K562 (cell line): ENCODE results near the gene GPC3. TPM values are rescaled to one million over a fixed set of nuclear protein-coding genes. Genes with fewer than 3 reads are reported as not detected.

Experiments used
- ATAC-seq: fragments of 200-7000 bp; cut with Tn5 transposase; 3 replicates; pipeline ENCODE4 v1.9.1; 2020; ENCODE audit warnings: moderate library complexity
- BruUV-seq: library from RNA; stranded (reverse); fragments of 400-500 nt; replicated peaks from 2 replicates; lab custom pipeline; 2021; lab: Mats Ljungman, UMichigan
- CTCF ChIA-PET: fragments of 300-600 bp; formaldehyde crosslinking; extraction: SDS; loops from one replicate; lab custom pipeline; 2021; ENCODE audit warnings: low intra/inter-chr PET ratio; lab: Yijun Ruan, JAX
- POLR2A ChIA-PET: fragments of 300-600, 350-650 bp; sonication (Branson Sonifier 250); formaldehyde crosslinking; extraction: SDS; loops from one replicate; lab custom pipeline; 2021; ENCODE audit warnings: antibody characterized with exemption, inconsistent platforms; lab: Yijun Ruan, JAX
- DNase-seq, 4 experiments: peaks; one replicate each; pipeline versions ENCODE4 v3.0.0 to v3.0.0-alpha.2; 2011 to 2018; ENCODE audit warnings: low spot score in 3 of 4, mixed read lengths in 3 of 4; ENCODE audit errors: extremely low read depth in 1 of 4
- FAIRE-seq: peaks from 2 replicates; lab custom pipeline; 2011; peaks lifted over from hg19 to GRCh38; lab: Jason Lieb, UNC
- H2AFZ ChIP-seq: 2 replicates; pipeline ENCODE4 v1.6.0; 2011; ENCODE audit warnings: low read depth, low read length, control low read depth, inconsistent platforms
- H3K27ac ChIP-seq: fragments of 200-600 bp; 3 replicates; pipeline ENCODE4 v1.8.0; 2011; ENCODE audit warnings: low read depth, mild to moderate bottlenecking, control low read depth, inconsistent platforms, low read length, moderate library complexity, mixed read lengths; ENCODE audit errors: extremely low read depth
- H3K27me3 ChIP-seq, 2 experiments: fragments of 300-600 bp in 1 of 2; 2 replicates in 1 of 2; 3 replicates in 1 of 2; pipeline versions ENCODE4 v1.6.0 to v1.8.0; 2011; ENCODE audit warnings: inconsistent platforms in 2 of 2, low read length in 2 of 2, mild to moderate bottlenecking in 1 of 2, mixed read lengths in 1 of 2, moderate library complexity in 1 of 2; ENCODE audit not compliant: control insufficient read depth in 2 of 2, insufficient read depth in 2 of 2
- H3K36me3 ChIP-seq: fragments of 300-600 bp; 3 replicates; pipeline ENCODE4 v1.8.0; 2011; ENCODE audit warnings: mild to moderate bottlenecking, low read length, inconsistent platforms; ENCODE audit not compliant: control insufficient read depth, insufficient read depth
- H3K4me1 ChIP-seq, 2 experiments: fragments of 200-600 bp in 1 of 2; replicated peaks in 1 of 2; 2 replicates in 1 of 2; 3 replicates in 1 of 2; pipeline versions ENCODE4 v1.5.1 to v1.8.0; 2011; ENCODE audit warnings: inconsistent platforms in 2 of 2, low read length in 2 of 2, mild to moderate bottlenecking in 1 of 2, mixed read lengths in 1 of 2, moderate library complexity in 1 of 2; ENCODE audit not compliant: control insufficient read depth in 2 of 2, insufficient read depth in 2 of 2
- H3K4me2 ChIP-seq: 2 replicates; pipeline ENCODE4 v1.6.1; 2011; ENCODE audit warnings: low read length, control low read depth, inconsistent platforms, mixed read lengths; ENCODE audit not compliant: insufficient read depth
- H3K4me3 ChIP-seq: fragments of 200-600 bp; sonication (generic), shearing (Covaris generic); 2 replicates; pipeline ENCODE4 v1.5.1; 2016; ENCODE audit warnings: control low read depth, inconsistent platforms
- H3K79me2 ChIP-seq: fragments of 200-600 bp; 3 replicates; pipeline ENCODE4 v1.8.0; 2011; ENCODE audit warnings: low read length, inconsistent platforms; ENCODE audit not compliant: control insufficient read depth, insufficient read depth
- H3K9ac ChIP-seq, 2 experiments: 2 replicates each; pipeline versions ENCODE4 v1.6.0 to v1.6.1; 2011; ENCODE audit warnings: low read depth in 2 of 2, low read length in 2 of 2, control low read depth in 1 of 2, inconsistent platforms in 1 of 2, mild to moderate bottlenecking in 1 of 2, mixed read lengths in 1 of 2; ENCODE audit not compliant: insufficient read depth in 1 of 2
- H3K9me1 ChIP-seq: one replicate; pipeline ENCODE4 v1.6.0; 2011; ENCODE audit warnings: inconsistent platforms, mild to moderate bottlenecking, low read length, moderate library complexity; ENCODE audit not compliant: control insufficient read depth, insufficient read depth
- H3K9me3 ChIP-seq: replicated peaks from 2 replicates; pipeline ENCODE4 v1.5.1; 2011; ENCODE audit warnings: low read depth, low read length, inconsistent platforms; ENCODE audit not compliant: control insufficient read depth, insufficient read depth
- H4K20me1 ChIP-seq: replicated peaks from 2 replicates; pipeline ENCODE4 v1.6.1; 2011; ENCODE audit warnings: low read length, inconsistent platforms, mixed read lengths; ENCODE audit not compliant: control insufficient read depth, insufficient read depth
- COPS2 ChIP-seq: fragments of 450-650 bp; conservative IDR thresholded peaks from 2 replicates; pipeline ENCODE4 v1.6.1; 2016; ENCODE audit warnings: mild to moderate bottlenecking, moderate library complexity
- ELF2 ChIP-seq: fragments of 250-450 bp; sonication (Bioruptor Pico); IDR thresholded peaks from 2 replicates; pipeline ENCODE4 v1.5.0; 2021; ENCODE audit warnings: mild to moderate bottlenecking
- EWSR1 ChIP-seq: fragments of 450-650 bp; IDR thresholded peaks from 2 replicates; pipeline ENCODE4 v1.6.1; 2018; ENCODE audit warnings: borderline replicate concordance, mild to moderate bottlenecking, low read depth, moderate library complexity; ENCODE audit not compliant: partially characterized antibody
- MCM7 ChIP-seq, 2 experiments: fragments of 450-650 bp; IDR thresholded peaks; 2 replicates each; pipeline ENCODE4 v1.6.1; 2016 to 2018
- OTX1 ChIP-seq: fragments of 450-650 bp; formaldehyde crosslinking; IDR thresholded peaks from 2 replicates; pipeline ENCODE4 v1.4.0; 2022; ENCODE audit warnings: mild to moderate bottlenecking
- ZBTB34 ChIP-seq: fragments of 250-450 bp; sonication (Bioruptor Pico); IDR thresholded peaks from 2 replicates; pipeline ENCODE4 v1.8.0; 2021; ENCODE audit warnings: mild to moderate bottlenecking, moderate library complexity
- ZBTB9 ChIP-seq: fragments of 450-650 bp; formaldehyde crosslinking; IDR thresholded peaks from 2 replicates; pipeline ENCODE4 v1.4.0; 2020; ENCODE audit warnings: mild to moderate bottlenecking, moderate library complexity
- ZNF224 ChIP-seq: sonication (generic); formaldehyde crosslinking; IDR thresholded peaks from 2 replicates; pipeline ENCODE4 v1.8.0; 2022; ENCODE audit warnings: mild to moderate bottlenecking, missing genetic modification reagents
- ZNF263 ChIP-seq: sonication (generic); formaldehyde crosslinking; IDR thresholded peaks from 2 replicates; pipeline ENCODE4 v1.8.0; 2022; ENCODE audit warnings: mild to moderate bottlenecking, missing genetic modification reagents, borderline replicate concordance
- in situ Hi-C: fragments of 300-500 bp; cut with MboI; formaldehyde crosslinking; loops from 4 replicates; pipeline ENCODE4 v1.15.0; 2018; ENCODE audit warnings: inconsistent platforms, mixed read lengths
- intact Hi-C: fragments of 100-400 bp; cut with micrococcal nuclease; formaldehyde crosslinking; loops from 2 replicates; pipeline ENCODE4 v1.14.2; 2022
- polyA plus RNA-seq, 8 experiments: library from polyadenylated mRNA; depleted of rRNA in 4 of 8; stranded (reverse) in 5 of 8; unstranded in 3 of 8; fragments of >200 nt; fragmentation: Nextera tagmentation in 2 of 8; fragmentation: Illumina TruSeq in 1 of 8; extraction: Ambion mirVana in 2 of 8; extraction: Trizol in 1 of 8; gene quantifications; 2 replicates each; pipeline versions ENCODE4 v1.2.1 to v1.2.3, GENCODE V29; 2011 to 2014; ENCODE audit warnings: inconsistent platforms in 1 of 8, missing spikeins in 1 of 8
- total RNA-seq, 7 experiments: library from RNA; depleted of rRNA in 6 of 7; stranded (reverse); fragments of >200 nt in 6 of 7; fragmentation: Illumina TruSeq in 2 of 7; extraction: Trizol in 2 of 7; gene quantifications; 2 replicates each; pipeline versions ENCODE4 v1.2.1 to v1.2.3, GENCODE V29; 2011 to 2021; ENCODE audit warnings: low replicate concordance in 1 of 7
- TF ChIP-seq, protein P1 (sequence below): fragments of 450-650 bp; IDR thresholded peaks from 2 replicates; pipeline ENCODE4 v1.6.1; 2016; ENCODE audit warnings: missing biosample characterization, missing genetic modification characterization
- TF ChIP-seq, protein P2 (sequence below): fragments of 450-650 bp; IDR thresholded peaks from 2 replicates; pipeline ENCODE4 v1.6.1; 2016; ENCODE audit warnings: low read depth

GPC3 gene
- total and polyA plus RNA-seq, 9 of the 15 experiments (the other 6 are each of a cell fraction or from before 2014, with no cell fraction given) = 0.42 TPM; not detected in 8

DNA sequence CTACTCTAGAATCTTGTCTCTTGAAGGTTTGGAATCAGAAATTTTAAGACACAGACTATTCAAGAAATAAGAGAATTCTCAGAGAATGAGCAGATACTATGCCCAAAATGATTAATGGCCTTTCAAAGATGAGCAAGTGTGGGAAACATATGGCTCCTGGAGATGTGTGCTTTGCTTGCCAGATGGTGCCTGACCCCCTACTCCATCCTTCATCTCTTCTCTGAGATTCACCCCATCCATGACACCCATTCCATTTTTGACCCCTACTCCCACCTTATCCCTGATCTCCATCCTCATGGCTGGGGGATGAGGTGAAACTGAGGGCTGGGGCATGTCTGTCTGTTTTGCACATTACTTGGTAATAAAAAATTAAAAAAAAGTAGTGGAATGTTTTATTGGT lies 75.5 kb downstream of the GPC3 start:
- CTCF ChIA-PET = no interaction called here
- no peak for FAIRE-seq
- in situ Hi-C loops = no loop called here
- TF ChIP-seq COPS2 (no peak), ZNF224 (CRISPR knock-in tag) (no peak), EWSR1 (no peak), ZNF263 (no peak), MCM7 (IDR thresholded peaks at IDR 0.05) (no peak), ZBTB34 (no peak), ZBTB9 (CRISPR knock-in tag) (no peak), OTX1 (no peak), ELF2 (no peak)
- TF ChIP-seq, protein P1, sequence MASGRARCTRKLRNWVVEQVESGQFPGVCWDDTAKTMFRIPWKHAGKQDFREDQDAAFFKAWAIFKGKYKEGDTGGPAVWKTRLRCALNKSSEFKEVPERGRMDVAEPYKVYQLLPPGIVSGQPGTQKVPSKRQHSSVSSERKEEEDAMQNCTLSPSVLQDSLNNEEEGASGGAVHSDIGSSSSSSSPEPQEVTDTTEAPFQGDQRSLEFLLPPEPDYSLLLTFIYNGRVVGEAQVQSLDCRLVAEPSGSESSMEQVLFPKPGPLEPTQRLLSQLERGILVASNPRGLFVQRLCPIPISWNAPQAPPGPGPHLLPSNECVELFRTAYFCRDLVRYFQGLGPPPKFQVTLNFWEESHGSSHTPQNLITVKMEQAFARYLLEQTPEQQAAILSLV (tag) = no peak
- TF ChIP-seq, protein P2, sequence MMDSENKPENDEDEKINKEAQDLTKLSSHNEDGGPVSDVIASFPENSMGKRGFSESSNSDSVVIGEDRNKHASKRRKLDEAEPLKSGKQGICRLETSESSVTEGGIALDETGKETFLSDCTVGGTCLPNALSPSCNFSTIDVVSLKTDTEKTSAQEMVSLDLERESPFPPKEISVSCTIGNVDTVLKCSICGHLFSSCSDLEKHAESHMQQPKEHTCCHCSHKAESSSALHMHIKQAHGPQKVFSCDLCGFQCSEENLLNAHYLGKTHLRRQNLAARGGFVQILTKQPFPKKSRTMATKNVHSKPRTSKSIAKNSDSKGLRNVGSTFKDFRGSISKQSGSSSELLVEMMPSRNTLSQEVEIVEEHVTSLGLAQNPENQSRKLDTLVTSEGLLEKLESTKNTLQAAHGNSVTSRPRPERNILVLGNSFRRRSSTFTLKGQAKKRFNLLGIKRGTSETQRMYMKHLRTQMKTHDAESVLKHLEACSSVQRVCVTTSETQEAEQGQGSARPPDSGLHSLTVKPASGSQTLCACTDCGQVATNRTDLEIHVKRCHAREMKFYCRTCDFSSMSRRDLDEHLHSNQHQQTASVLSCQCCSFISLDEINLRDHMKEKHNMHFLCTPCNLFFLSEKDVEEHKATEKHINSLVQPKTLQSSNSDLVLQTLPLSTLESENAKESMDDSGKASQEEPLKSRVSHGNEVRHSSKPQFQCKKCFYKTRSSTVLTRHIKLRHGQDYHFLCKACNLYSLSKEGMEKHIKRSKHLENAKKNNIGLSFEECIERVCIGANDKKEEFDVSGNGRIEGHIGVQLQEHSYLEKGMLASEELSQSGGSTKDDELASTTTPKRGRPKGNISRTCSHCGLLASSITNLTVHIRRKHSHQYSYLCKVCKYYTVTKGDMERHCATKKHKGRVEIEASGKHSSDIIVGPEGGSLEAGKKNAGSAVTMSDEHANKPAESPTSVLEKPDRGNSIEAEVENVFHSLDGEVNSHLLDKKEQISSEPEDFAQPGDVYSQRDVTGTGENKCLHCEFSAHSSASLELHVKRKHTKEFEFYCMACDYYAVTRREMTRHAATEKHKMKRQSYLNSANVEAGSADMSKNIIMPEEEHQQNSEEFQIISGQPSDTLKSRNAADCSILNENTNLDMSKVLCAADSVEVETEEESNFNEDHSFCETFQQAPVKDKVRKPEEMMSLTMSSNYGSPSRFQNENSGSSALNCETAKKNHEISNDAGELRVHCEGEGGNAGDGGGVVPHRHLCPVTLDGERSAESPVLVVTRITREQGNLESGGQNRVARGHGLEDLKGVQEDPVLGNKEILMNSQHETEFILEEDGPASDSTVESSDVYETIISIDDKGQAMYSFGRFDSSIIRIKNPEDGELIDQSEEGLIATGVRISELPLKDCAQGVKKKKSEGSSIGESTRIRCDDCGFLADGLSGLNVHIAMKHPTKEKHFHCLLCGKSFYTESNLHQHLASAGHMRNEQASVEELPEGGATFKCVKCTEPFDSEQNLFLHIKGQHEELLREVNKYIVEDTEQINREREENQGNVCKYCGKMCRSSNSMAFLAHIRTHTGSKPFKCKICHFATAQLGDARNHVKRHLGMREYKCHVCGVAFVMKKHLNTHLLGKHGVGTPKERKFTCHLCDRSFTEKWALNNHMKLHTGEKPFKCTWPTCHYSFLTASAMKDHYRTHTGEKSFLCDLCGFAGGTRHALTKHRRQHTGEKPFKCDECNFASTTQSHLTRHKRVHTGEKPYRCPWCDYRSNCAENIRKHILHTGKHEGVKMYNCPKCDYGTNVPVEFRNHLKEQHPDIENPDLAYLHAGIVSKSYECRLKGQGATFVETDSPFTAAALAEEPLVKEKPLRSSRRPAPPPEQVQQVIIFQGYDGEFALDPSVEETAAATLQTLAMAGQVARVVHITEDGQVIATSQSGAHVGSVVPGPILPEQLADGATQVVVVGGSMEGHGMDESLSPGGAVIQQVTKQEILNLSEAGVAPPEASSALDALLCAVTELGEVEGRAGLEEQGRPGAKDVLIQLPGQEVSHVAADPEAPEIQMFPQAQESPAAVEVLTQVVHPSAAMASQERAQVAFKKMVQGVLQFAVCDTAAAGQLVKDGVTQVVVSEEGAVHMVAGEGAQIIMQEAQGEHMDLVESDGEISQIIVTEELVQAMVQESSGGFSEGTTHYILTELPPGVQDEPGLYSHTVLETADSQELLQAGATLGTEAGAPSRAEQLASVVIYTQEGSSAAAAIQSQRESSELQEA = no peak

More for the DNA sequence above, 75.5 kb downstream of the GPC3 start:
- POLR2A ChIA-PET = interaction anchor here (1.2 kb wide), 1 partner anchor 10 kb away, joined by 3 read pairs; no protein-coding TSS in a partner anchor
- ATAC-seq (no peak), DNase-seq (no peak)
- intact Hi-C loops = no loop called here
- Histone ChIP-seq H3K9ac (no peak overlapping the region), H3K9me1 (no peaks in the 10 kb centered on the region), H3K9me3 (no peaks in the 10 kb centered on the region), H4K20me1 (no peaks in the 10 kb centered on the region), H3K36me3 (no peaks in the 10 kb centered on the region), H3K4me3 (no peak overlapping the region), H3K4me2 (no peak overlapping the region), H3K27me3 (no peaks in the 10 kb centered on the region), H3K4me1 (no peaks in the 10 kb centered on the region), H3K27ac (no peak overlapping the region), H2AFZ (no peak overlapping the region), H3K79me2 (no peaks in the 10 kb centered on the region)
- no TSS peak for BruUV-seq
